Coronary artery (tissue), 2 donors: ENCODE results near the gene ADIPOR1.

ENCODE experiments used
- DNase-seq: peaks from one replicate; pipeline ENCODE4 v3.0.0-alpha.2; 2017; ENCODE audit warnings: low spot score
- H3K27ac ChIP-seq, 2 donors: fragments of 200-600 bp; sonication (generic); one replicate each; pipeline ENCODE4 v1.5.1; 2016 to 2019
- H3K4me3 ChIP-seq: fragments of 200-600 bp; sonication (generic); 2 replicates; pipeline ENCODE4 v1.5.1; 2016; ENCODE audit warnings: mild to moderate bottlenecking, moderate library complexity
- CTCF ChIP-seq: fragments of 200-600 bp; sonication (generic); IDR thresholded peaks from one replicate; pipeline ENCODE4 v1.5.1; 2019; ENCODE audit warnings: antibody characterized with exemption

ADIPOR1 gene

DNA sequence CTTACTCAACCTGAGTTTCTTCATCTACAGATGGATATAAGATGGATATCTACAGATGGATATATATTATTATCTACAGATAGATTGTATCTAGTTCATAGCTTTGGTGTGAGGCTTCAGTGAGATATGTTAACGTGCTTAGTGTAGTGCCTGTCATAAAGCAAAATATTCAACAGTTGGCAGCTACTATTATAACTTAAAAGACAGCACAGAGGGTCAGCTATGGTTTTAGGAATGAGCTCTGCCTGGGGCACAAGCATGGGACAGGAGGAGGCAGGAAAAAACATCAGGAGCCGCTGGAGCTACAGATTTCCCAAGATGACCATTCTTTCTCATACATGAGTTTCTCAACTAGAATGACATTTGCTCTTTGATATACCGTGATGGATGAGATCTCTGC lies 10.2 kb upstream of the ADIPOR1 start:
- no peak for TF ChIP-seq CTCF
- Histone ChIP-seq H3K4me3 (peak overlapping the region; percentile 88), H3K27ac (peak overlapping the region; percentile 94 to 97)
- DNase-seq, result no peak

DNA sequence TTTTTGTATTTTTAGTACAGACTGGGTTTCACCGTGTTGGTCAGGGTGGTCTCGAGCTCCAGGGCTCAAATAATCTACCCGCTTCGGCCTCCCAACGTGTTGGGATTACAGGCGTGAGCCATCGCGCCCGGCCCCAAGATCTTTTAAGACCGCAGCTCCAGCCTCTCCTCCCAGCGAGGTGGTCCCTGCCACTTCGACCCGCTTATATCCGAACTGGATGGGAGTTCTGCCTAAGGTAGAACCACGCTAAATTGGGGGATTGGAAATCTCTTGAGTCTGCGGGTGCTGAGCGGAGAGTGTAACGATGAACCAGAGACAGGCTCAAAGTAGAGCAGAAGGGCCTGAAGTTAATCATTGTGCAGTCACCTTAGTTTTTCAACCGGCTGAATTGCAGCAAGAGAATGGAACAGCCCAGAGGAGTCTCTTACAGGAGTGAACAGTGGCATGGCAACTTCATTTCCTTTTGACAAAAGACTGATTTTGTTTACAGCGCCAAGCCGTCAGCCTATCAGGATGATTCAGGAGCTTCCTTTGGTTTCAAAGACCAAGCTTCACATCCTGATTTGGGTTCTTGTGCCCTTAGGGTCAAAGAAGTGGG lies 9.7 kb upstream of the ADIPOR1 start:
- Histone ChIP-seq H3K4me3 (peak overlapping the region; percentile 88), H3K27ac (peak overlapping the region; percentile 94 to 97)
- no peak for DNase-seq
- no peak for TF ChIP-seq CTCF

GRCh38 chr1:202966006-202966898 lies 8.1 kb upstream of the ADIPOR1 start:
- TF ChIP-seq CTCF, result no peak
- peak overlapping the region; percentile 94 to 97 for H3K27ac ChIP-seq
- DNase-seq, result no peak
- H3K4me3 ChIP-seq, result peak overlapping the region; percentile 88

- DNase-seq, result no peak
- no peak overlapping the region for H3K27ac ChIP-seq
- no peak overlapping the region for H3K4me3 ChIP-seq
- no peak for TF ChIP-seq CTCF
Measured at GRCh38 chr1:202965422-202965821, 7.3 kb upstream of the ADIPOR1 start.

DNA sequence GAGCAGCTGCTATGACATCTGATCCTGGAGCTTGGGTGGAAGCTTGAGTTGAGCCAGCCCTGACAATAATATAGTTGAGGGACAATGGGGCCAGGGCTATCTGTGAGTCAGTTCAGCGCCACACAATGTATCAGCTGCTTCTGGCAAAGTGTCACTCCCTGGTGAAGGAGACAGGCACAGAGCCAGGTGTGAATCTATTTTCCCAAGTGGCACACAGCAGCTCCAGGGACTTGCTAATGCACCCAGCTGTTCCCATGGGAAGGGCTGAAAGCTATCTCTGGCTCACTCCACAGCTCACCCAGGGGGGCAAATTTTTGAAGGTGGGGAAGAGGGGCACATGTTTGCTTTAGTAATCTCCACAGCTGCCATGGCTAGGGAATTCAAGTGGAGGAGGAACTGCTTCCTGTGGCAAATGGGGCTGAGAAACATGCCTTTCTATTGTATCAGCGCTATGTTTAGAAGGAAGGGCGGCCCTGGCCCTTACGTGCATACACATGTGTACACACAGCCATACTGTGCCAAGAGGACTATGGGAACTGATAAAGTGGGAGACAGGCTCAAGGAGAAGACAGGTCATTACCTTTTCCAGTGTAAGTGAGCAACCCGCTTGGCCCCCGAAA lies 6.8 kb upstream of the ADIPOR1 start:
- no peak for DNase-seq
- Histone ChIP-seq H3K4me3 (no peak overlapping the region), H3K27ac (no peak overlapping the region)
- TF ChIP-seq CTCF, result no peak

- Histone ChIP-seq H3K4me3 (no peak overlapping the region), H3K27ac (no peak overlapping the region)
- TF ChIP-seq CTCF, result no peak
- no peak for DNase-seq
Measured at GRCh38 chr1:202961220-202961880, 3.2 kb upstream of the ADIPOR1 start.
